ENCODE measurements around the gene ISLR. TPM values are rescaled to one million over a fixed set of nuclear protein-coding genes. Genes with fewer than 3 reads are reported as not detected.

The ISLR gene
- total and polyA plus RNA-seq, 4 donors, result 2.4 to 4.2 (median 3.5) TPM

- 10% methylated on average over 90 of the region's 90 CpGs for WGBS
- H3K4me1 ChIP-seq (ENCODE audit: control insufficient read depth in 4 of 4, insufficient read depth in 4 of 4, low read length in 3 of 4), result peaks cover 21 to 64% (median 31%) of the 10 kb centered on the region in 4 donors
Observed at GRCh38 chr15:74132681-74133651, 40.5 kb upstream of the ISLR start.

GRCh38 chr15:74133694-74134386 is 39.7 kb upstream of the ISLR start:
- 11% methylated on average over 71 of the region's 71 CpGs for WGBS
- Histone ChIP-seq H3K36me3 (ENCODE audit: control insufficient read depth in 4 of 4, insufficient read depth in 3 of 4, low read depth in 1 of 4, low read length in 3 of 4) (no peaks in the 10 kb centered on the region), H3K27me3 (ENCODE audit: control insufficient read depth in 4 of 4, insufficient read depth in 4 of 4, low read length in 3 of 4) (peaks cover 16 to 34% (median 21%) of the 10 kb centered on the region in 4 donors), H3K9me3 (ENCODE audit: control insufficient read depth in 4 of 4, low read length in 3 of 4) (peaks cover 0 to 3% (median 0%) of the 10 kb centered on the region in 4 donors), H3K4me3 (ENCODE audit: low read depth in 1 of 3, low read length in 3 of 3) (no peak overlapping the region), H3K4me1 (ENCODE audit: control insufficient read depth in 4 of 4, insufficient read depth in 4 of 4, low read length in 3 of 4) (peaks cover 16 to 55% (median 25%) of the 10 kb centered on the region in 4 donors), H3K9ac (ENCODE audit: low read depth in 1 of 2, low read length in 2 of 2) (no peak overlapping the region), H3K27ac (ENCODE audit: low read depth in 1 of 2, low read length in 2 of 2) (no peak overlapping the region)
- DNase-seq (ENCODE audit: low spot score), result no peak
- TF ChIP-seq FOXA1 (IDR thresholded peaks at IDR 0.05) (no peak), CTCF (IDR thresholded peaks at IDR 0.05; ENCODE audit: low read depth, low read length, missing input control) (no peak), RXRA (IDR thresholded peaks at IDR 0.05) (no peak), SP1 (IDR thresholded peaks at IDR 0.05) (no peak), TAF1 (conservative IDR thresholded peaks at IDR 0.05) (no peak), RAD21 (IDR thresholded peaks at IDR 0.05) (no peak), MAX (IDR thresholded peaks at IDR 0.05) (no peak), YY1 (IDR thresholded peaks at IDR 0.05) (no peak), JUND (IDR thresholded peaks at IDR 0.05) (no peak), NR2F2 (IDR thresholded peaks at IDR 0.05) (no peak), HNF4G (IDR thresholded peaks at IDR 0.05) (no peak), REST (IDR thresholded peaks at IDR 0.05) (no peak), GABPA (IDR thresholded peaks at IDR 0.05 in 1 of 2, conservative IDR thresholded peaks at IDR 0.05 in 1 of 2) (no peak), ATF3 (IDR thresholded peaks at IDR 0.05) (no peak)

More at GRCh38 chr15:74132681-74133651, 40.5 kb upstream of the ISLR start:
- TF ChIP-seq EGR1 (IDR thresholded peaks at IDR 0.05; ENCODE audit: low read depth in 2 of 2) (no peak), CTCF (IDR thresholded peaks at IDR 0.05; ENCODE audit: low read depth, low read length, missing input control) (no peak), NR2F2 (IDR thresholded peaks at IDR 0.05) (no peak), HNF4G (IDR thresholded peaks at IDR 0.05) (no peak), FOXA1 (IDR thresholded peaks at IDR 0.05) (no peak), ATF3 (IDR thresholded peaks at IDR 0.05) (no peak), TAF1 (conservative IDR thresholded peaks at IDR 0.05) (no peak)
- no peak overlapping the region for H3K9ac ChIP-seq (ENCODE audit: low read depth in 1 of 2, low read length in 2 of 2)
- no peak overlapping the region for H3K4me3 ChIP-seq (ENCODE audit: low read depth in 1 of 3, low read length in 3 of 3)
- peaks cover 16 to 35% (median 21%) of the 10 kb centered on the region in 4 donors for H3K27me3 ChIP-seq (ENCODE audit: control insufficient read depth in 4 of 4, insufficient read depth in 4 of 4, low read length in 3 of 4)
- no peak overlapping the region for H3K27ac ChIP-seq (ENCODE audit: low read depth in 1 of 2, low read length in 2 of 2)
- H3K36me3 ChIP-seq (ENCODE audit: control insufficient read depth in 4 of 4, insufficient read depth in 3 of 4, low read depth in 1 of 4, low read length in 3 of 4), result no peaks in the 10 kb centered on the region
- H3K9me3 ChIP-seq (ENCODE audit: control insufficient read depth in 4 of 4, low read length in 3 of 4), result peaks cover 0 to 3% (median 0%) of the 10 kb centered on the region in 4 donors
- DNase-seq (ENCODE audit: low spot score), result no peak
